WTC11 (cell line): ENCODE measurements around the gene RFC5. TPM values are rescaled to one million over a fixed set of nuclear protein-coding genes. Genes with fewer than 3 reads are reported as not detected.

ENCODE experiments used
- ATAC-seq: fragments of 200-7000 bp; cut with Tn5 transposase; 2 replicates; pipeline ENCODE4 v1.10.0; 2021; ENCODE audit warnings: mild to moderate bottlenecking, moderate library complexity
- CTCF ChIA-PET: fragments of 300-600 bp; sonication (Branson Sonifier 250); formaldehyde crosslinking; loops from one replicate; lab custom pipeline; 2021; ENCODE audit warnings: antibody characterized with exemption; lab: Charles Lee
- POLR2A ChIA-PET: fragments of 350-600 bp; sonication (Branson Sonifier 250); formaldehyde crosslinking; loops from one replicate; lab custom pipeline; 2021; ENCODE audit warnings: antibody characterized with exemption; lab: Charles Lee
- DNase-seq: peaks from one replicate; pipeline ENCODE4 v3.0.0; 2021; ENCODE audit warnings: low spot score
- H3K27ac Mint-ChIP-seq: 2 replicates; pipeline ENCODE4 v1.8.0; 2021; ENCODE audit warnings: mixed read lengths
- H3K27me3 Mint-ChIP-seq: 2 replicates; pipeline ENCODE4 v1.8.0; 2021; ENCODE audit warnings: low read depth, mild to moderate bottlenecking, moderate library complexity, mixed read lengths
- H3K36me3 Mint-ChIP-seq: 2 replicates; pipeline ENCODE4 v1.8.0; 2021; ENCODE audit warnings: mixed read lengths
- H3K4me1 Mint-ChIP-seq: 2 replicates; pipeline ENCODE4 v1.8.0; 2022; ENCODE audit warnings: mixed read lengths
- H3K4me3 Mint-ChIP-seq: 2 replicates; pipeline ENCODE4 v1.8.0; 2021; ENCODE audit warnings: mild to moderate bottlenecking, moderate library complexity, mixed read lengths
- H3K9me3 Mint-ChIP-seq: 2 replicates; pipeline ENCODE4 v1.8.0; 2021; ENCODE audit warnings: mixed read lengths
- AR ChIP-seq: fragments of 250-450 bp; sonication (Bioruptor Pico); IDR thresholded peaks from 2 replicates; pipeline ENCODE4 v1.9.0; 2021; ENCODE audit warnings: mild to moderate bottlenecking
- ELF4 ChIP-seq: sonication (generic); formaldehyde crosslinking; IDR thresholded peaks from 2 replicates; pipeline ENCODE4 v1.8.1; 2022; ENCODE audit warnings: low read depth, mild to moderate bottlenecking, moderate library complexity, missing genetic modification reagents
- EMX1 ChIP-seq: fragments of 250-450 bp; sonication (Bioruptor Pico); IDR thresholded peaks from 2 replicates; pipeline ENCODE4 v1.8.0; 2021; ENCODE audit warnings: mild to moderate bottlenecking
- ERG ChIP-seq: fragments of 250-450 bp; sonication (Bioruptor Pico); IDR thresholded peaks from 2 replicates; pipeline ENCODE4 v1.8.0; 2021; ENCODE audit warnings: mild to moderate bottlenecking
- MAX ChIP-seq: sonication (generic); formaldehyde crosslinking; IDR thresholded peaks from 2 replicates; pipeline ENCODE4 v1.8.0; 2022; ENCODE audit warnings: mild to moderate bottlenecking, missing genetic modification reagents
- PRRX2 ChIP-seq: fragments of 250-450 bp; sonication (Bioruptor Pico); IDR thresholded peaks from 2 replicates; pipeline ENCODE4 v1.8.0; 2021; ENCODE audit warnings: mild to moderate bottlenecking
- SP1 ChIP-seq: sonication (generic); formaldehyde crosslinking; conservative IDR thresholded peaks from 2 replicates; pipeline ENCODE4 v1.8.1; 2022; ENCODE audit warnings: missing genetic modification reagents
- TCF7 ChIP-seq: sonication (generic); formaldehyde crosslinking; IDR thresholded peaks from 2 replicates; pipeline ENCODE4 v1.8.0; 2022; ENCODE audit warnings: mild to moderate bottlenecking, low read depth, missing genetic modification reagents, moderate library complexity
- USF1 ChIP-seq: sonication (generic); formaldehyde crosslinking; IDR thresholded peaks from 2 replicates; pipeline ENCODE4 v1.8.0; 2022; ENCODE audit warnings: mild to moderate bottlenecking, missing genetic modification reagents
- USF2 ChIP-seq: sonication (generic); formaldehyde crosslinking; IDR thresholded peaks from 2 replicates; pipeline ENCODE4 v1.8.1; 2023; ENCODE audit warnings: mild to moderate bottlenecking, missing genetic modification reagents, moderate library complexity
- ZBTB43 ChIP-seq: sonication (generic); formaldehyde crosslinking; IDR thresholded peaks from 2 replicates; pipeline ENCODE4 v1.8.1; 2023; ENCODE audit warnings: mild to moderate bottlenecking, missing genetic modification reagents
- ZMAT4 ChIP-seq: fragments of 250-450 bp; sonication (Bioruptor Pico); IDR thresholded peaks from 2 replicates; pipeline ENCODE4 v1.9.0; 2021; ENCODE audit warnings: mild to moderate bottlenecking
- ZNF416 ChIP-seq: fragments of 250-450 bp; sonication (Bioruptor Pico); IDR thresholded peaks from 2 replicates; pipeline ENCODE4 v1.9.0; 2021; ENCODE audit warnings: mild to moderate bottlenecking, inconsistent platforms
- total RNA-seq: library from RNA; stranded (reverse); gene quantifications from 3 replicates; pipeline ENCODE4 v1.2.3, GENCODE V29; 2021

The RFC5 gene
- total RNA-seq, 1 experiment from 2014 or later: 35.2 TPM

GRCh38 chr12:118016424-118017264 lies at the start of gene RFC5 (continued):
- TF ChIP-seq ERG (CRISPR knock-in tag) (no peak), AR (CRISPR knock-in tag) (no peak), SP1 (CRISPR knock-in tag) (peak; percentile 96)

- H3K36me3 Mint-ChIP-seq: peaks cover 17% of the 10 kb centered on the region
- H3K27ac Mint-ChIP-seq: no peak overlapping the region
- ChIA-PET POLR2A (no interaction called here), CTCF (interaction anchor here (1.5 kb wide), 1 partner anchor 92 kb away, joined by 3 read pairs; no protein-coding TSS in a partner anchor)
- ATAC-seq (no peak), DNase-seq (no peak)
- peak overlapping the region; percentile 74 for H3K4me3 Mint-ChIP-seq
- H3K27me3 Mint-ChIP-seq: peaks cover 19% of the 10 kb centered on the region
- peaks cover 20% of the 10 kb centered on the region for H3K4me1 Mint-ChIP-seq
- TF ChIP-seq MAX (no peak), ZMAT4 (no peak), ELF4 (CRISPR knock-in tag) (no peak), TCF7 (CRISPR knock-in tag) (no peak), ZBTB43 (no peak), EMX1 (CRISPR knock-in tag) (no peak), PRRX2 (CRISPR knock-in tag) (no peak)
- peaks cover 23% of the 10 kb centered on the region for H3K9me3 Mint-ChIP-seq
These were observed 49.5 kb upstream of the RFC5 start for GRCh38 chr12:117967043-117967442.

- DNase-seq: no peak
These were observed 49.0 kb upstream of the RFC5 start for GRCh38 chr12:117967512-117967911.

More at GRCh38 chr12:117967512-117967911, 49.0 kb upstream of the RFC5 start:
- TF ChIP-seq ZNF416 (no peak), USF2 (CRISPR knock-in tag) (peak; percentile 84), USF1 (CRISPR knock-in tag) (peak; percentile 75)
- Mint-ChIP-seq H3K9me3 (peaks cover 25% of the 10 kb centered on the region), H3K27ac (no peak overlapping the region), H3K4me1 (peaks cover 20% of the 10 kb centered on the region), H3K27me3 (peaks cover 20% of the 10 kb centered on the region), H3K4me3 (peak overlapping the region; percentile 74), H3K36me3 (peaks cover 18% of the 10 kb centered on the region)
- ATAC-seq: no peak
- CTCF ChIA-PET: no interaction called here
- POLR2A ChIA-PET: interaction anchor here (0.5 kb wide), 1 partner anchor 24 kb away, joined by 3 read pairs; no protein-coding TSS in a partner anchor
